ENCODE measurements around the gene SYNPO2.
"Not testable (repeated sequence)": the region's sequence is repeated elsewhere in the genome, so short reads cannot be mapped to it uniquely, and the experiment has no call there.

SYNPO2 gene

GRCh38 chr4:119030536-119030890, 141.9 kb downstream of the SYNPO2 start:
- Mint-ChIP-seq H3K4me3 (no peak overlapping the region), H3K9me3 (no peaks in the 10 kb centered on the region), H3K36me3 (no peaks in the 10 kb centered on the region), H3K27ac (no peak overlapping the region), H3K27me3 (no peaks in the 10 kb centered on the region), H3K4me1 (no peaks in the 10 kb centered on the region)
- ATAC-seq: no peak

DNA sequence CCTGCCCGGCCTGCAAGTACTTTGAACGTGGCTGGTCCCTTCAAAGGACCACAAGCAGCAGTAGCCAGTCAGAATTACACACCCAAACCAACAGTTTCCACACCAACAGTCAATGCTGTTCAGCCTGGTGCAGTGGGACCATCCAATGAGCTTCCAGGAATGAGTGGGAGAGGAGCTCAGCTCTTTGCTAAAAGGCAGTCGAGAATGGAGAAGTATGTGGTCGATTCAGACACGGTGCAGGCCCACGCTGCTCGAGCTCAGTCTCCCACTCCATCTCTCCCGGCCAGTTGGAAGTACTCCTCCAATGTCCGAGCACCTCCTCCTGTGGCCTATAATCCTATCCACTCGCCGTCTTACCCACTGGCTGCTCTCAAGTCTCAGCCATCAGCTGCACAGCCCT, 142.6 kb downstream of the SYNPO2 start:
- Mint-ChIP-seq H3K27me3 (no peaks in the 10 kb centered on the region), H3K27ac (no peak overlapping the region), H3K9me3 (no peaks in the 10 kb centered on the region), H3K4me1 (no peaks in the 10 kb centered on the region), H3K4me3 (no peak overlapping the region), H3K36me3 (no peaks in the 10 kb centered on the region)
- peak; percentile 13 for ATAC-seq

- Mint-ChIP-seq H3K4me1 (no peaks in the 10 kb centered on the region), H3K36me3 (no peaks in the 10 kb centered on the region), H3K27me3 (no peaks in the 10 kb centered on the region), H3K27ac (no peak overlapping the region), H3K4me3 (no peak overlapping the region), H3K9me3 (no peaks in the 10 kb centered on the region)
- ATAC-seq: no peak
Observed at GRCh38 chr4:119032921-119033685, 144.4 kb downstream of the SYNPO2 start.

GRCh38 chr4:119034276-119035008, 145.8 kb downstream of the SYNPO2 start:
- H3K9me3 Mint-ChIP-seq: no peaks in the 10 kb centered on the region
- no peaks in the 10 kb centered on the region for H3K4me1 Mint-ChIP-seq
- no peak for ATAC-seq
- H3K27me3 Mint-ChIP-seq: no peaks in the 10 kb centered on the region
- no peak overlapping the region for H3K27ac Mint-ChIP-seq
- H3K4me3 Mint-ChIP-seq: no peak overlapping the region
- H3K36me3 Mint-ChIP-seq: no peaks in the 10 kb centered on the region

DNA sequence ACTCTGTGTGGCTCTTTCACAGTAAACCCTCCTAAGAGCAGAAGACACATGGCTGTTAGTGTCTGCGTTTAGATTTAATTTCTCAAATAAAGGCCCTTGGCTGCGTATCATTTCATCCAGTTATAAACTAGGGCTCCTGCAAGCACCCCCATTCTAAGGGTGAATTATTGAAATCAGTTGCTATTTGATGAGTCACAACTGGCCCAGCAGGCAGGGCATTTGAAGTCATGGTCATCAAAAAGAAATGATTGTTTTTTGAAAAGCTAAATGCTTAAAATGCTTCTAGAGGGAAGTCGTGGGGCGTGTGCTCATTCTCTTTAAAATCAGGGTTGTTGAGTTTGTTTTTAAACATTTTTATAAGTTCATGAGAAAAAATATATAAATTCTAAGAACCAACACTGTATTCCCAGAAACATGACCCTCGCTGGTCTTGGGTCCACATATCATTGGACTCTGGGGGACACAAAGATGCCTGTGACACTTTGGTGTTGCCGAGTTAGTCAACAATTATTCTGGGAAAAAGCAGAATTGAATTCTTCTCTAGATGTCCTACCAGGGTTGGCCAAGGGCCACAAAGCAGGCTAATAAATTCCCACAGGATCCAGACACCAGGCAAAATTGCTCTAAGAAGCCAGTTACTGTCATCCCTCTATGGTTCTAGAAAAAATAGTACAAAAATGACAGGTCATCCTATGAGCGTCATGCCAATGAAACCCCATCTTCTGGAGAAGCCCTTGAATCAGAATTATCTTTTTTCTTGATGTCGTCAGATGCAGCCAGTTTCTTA, 147.5 kb downstream of the SYNPO2 start:
- H3K4me1 Mint-ChIP-seq: no peaks in the 10 kb centered on the region
- H3K36me3 Mint-ChIP-seq: no peaks in the 10 kb centered on the region
- H3K27me3 Mint-ChIP-seq: no peaks in the 10 kb centered on the region
- H3K4me3 Mint-ChIP-seq: no peak overlapping the region
- no peak for ATAC-seq
- no peaks in the 10 kb centered on the region for H3K9me3 Mint-ChIP-seq
- no peak overlapping the region for H3K27ac Mint-ChIP-seq

GRCh38 chr4:119037709-119038108, 149.1 kb downstream of the SYNPO2 start:
- Mint-ChIP-seq H3K27ac (no peak overlapping the region), H3K4me1 (no peaks in the 10 kb centered on the region), H3K27me3 (no peaks in the 10 kb centered on the region), H3K36me3 (no peaks in the 10 kb centered on the region), H3K9me3 (no peaks in the 10 kb centered on the region), H3K4me3 (no peak overlapping the region)
- no peak for ATAC-seq

DNA sequence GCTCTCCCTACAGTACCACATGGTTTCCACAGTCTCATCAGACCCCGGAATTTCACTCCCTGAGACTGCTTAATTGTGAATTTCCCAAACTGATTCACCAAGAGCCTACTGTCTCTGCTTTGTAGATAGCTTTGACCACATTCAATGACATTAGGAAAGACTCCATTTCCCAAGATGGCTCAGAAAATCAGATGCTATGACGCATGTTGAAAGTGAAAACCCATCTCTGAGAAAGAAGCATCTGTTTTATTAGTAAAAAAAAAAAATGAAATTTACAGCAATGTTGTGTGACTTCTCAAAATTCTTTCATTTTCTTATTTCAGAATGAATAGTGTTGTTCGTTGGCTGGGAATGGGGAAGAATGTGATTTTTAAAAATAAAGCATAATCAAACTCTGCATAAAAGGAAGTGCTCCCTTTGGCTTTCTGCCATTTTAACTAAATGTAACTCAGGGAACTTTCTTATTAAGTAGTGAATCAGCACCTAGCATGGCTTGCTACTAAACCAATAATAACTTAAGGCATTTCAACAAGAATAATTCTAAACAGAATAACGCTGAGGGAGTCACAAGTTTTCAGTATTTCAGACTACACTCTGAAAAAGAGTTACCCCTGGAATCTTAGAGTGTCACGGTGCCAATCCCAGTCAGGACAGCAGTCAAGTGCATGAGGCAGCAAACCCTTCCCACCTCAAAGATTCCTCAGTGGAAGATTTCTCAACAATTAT, 149.6 kb downstream of the SYNPO2 start:
- peaks cover 4% of the 10 kb centered on the region for H3K4me1 Mint-ChIP-seq
- no peak overlapping the region for H3K4me3 Mint-ChIP-seq
- no peak for ATAC-seq
- H3K9me3 Mint-ChIP-seq: no peaks in the 10 kb centered on the region
- no peaks in the 10 kb centered on the region for H3K36me3 Mint-ChIP-seq
- no peak overlapping the region for H3K27ac Mint-ChIP-seq
- H3K27me3 Mint-ChIP-seq: no peaks in the 10 kb centered on the region

- no peak for ATAC-seq
- Mint-ChIP-seq H3K27me3 (no peaks in the 10 kb centered on the region), H3K4me1 (peaks cover 4% of the 10 kb centered on the region), H3K27ac (no peak overlapping the region), H3K36me3 (no peaks in the 10 kb centered on the region), H3K9me3 (no peaks in the 10 kb centered on the region), H3K4me3 (no peak overlapping the region)
Observed at GRCh38 chr4:119039160-119039559, 150.5 kb downstream of the SYNPO2 start.

DNA sequence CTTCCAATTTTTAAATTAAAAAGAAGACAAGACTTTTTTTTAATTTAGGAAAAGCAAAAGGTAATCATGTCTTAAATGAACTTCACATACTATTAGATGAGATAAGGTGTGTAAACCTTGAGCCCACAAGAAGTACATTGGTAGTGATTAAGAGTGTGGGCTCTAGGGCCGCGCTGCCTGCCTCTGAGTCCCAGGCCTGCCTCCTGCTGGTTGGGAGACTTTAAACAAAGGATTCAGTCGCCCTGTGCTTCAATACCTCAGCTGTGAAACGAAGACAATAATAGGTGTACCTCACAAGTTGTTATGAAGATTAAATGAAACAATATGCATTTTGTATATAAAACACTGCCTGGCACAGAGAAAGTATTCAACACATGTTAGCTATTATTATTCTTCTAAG, 151.1 kb downstream of the SYNPO2 start:
- H3K9me3 Mint-ChIP-seq: no peaks in the 10 kb centered on the region
- H3K36me3 Mint-ChIP-seq: no peaks in the 10 kb centered on the region
- ATAC-seq: no peak
- no peak overlapping the region for H3K27ac Mint-ChIP-seq
- no peak overlapping the region for H3K4me3 Mint-ChIP-seq
- H3K4me1 Mint-ChIP-seq: peaks cover 4% of the 10 kb centered on the region
- no peaks in the 10 kb centered on the region for H3K27me3 Mint-ChIP-seq

DNA sequence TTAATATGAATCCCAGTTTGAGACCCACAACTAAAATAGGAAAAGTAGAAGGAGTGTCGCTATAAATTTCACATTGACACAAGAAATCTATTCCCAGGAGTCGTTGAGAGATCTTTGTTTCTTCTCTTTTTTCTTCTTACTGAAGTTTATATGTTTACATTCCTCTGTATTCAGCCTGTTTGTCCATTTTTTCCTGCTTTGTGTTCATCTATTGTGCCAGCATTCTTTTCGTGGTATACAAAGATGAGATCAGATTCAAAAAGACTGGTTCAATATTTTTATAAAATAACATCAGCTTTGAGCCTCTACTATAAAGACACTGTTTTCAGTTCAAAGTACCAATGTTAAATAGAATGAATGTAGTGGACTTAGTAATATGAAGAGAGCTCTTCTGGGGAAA, 151.6 kb downstream of the SYNPO2 start:
- Mint-ChIP-seq H3K4me3 (no peak overlapping the region), H3K27me3 (no peaks in the 10 kb centered on the region), H3K27ac (no peak overlapping the region), H3K36me3 (no peaks in the 10 kb centered on the region), H3K4me1 (peaks cover 4% of the 10 kb centered on the region), H3K9me3 (no peaks in the 10 kb centered on the region)
- ATAC-seq: no peak

DNA sequence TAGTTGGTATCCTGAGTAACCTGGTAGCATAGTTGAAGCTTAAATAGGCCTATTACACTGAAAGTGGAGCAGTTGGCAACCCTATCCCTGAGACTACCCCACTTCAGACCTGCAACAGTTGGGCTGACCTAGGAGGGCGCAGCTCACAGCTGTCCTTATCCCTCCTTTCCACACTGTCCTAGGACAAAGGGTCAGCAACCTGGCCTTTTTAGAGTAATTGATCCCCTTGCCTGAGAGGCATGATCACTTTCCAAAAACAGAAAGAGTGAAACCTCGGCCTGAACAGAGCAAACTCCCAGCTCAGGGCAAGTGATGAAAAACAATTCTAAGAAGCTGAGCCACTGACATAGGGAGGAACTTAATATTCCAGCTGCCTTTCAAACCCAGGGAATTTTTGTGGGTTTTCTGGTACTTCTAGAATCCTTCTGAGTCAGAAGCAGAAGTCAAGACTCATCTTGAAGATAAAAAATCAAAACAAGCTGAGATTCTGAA, 152.1 kb downstream of the SYNPO2 start:
- ATAC-seq: no peak
- Mint-ChIP-seq H3K36me3 (no peaks in the 10 kb centered on the region), H3K9me3 (no peaks in the 10 kb centered on the region), H3K27ac (no peak overlapping the region), H3K27me3 (no peaks in the 10 kb centered on the region), H3K4me3 (no peak overlapping the region), H3K4me1 (peaks cover 4% of the 10 kb centered on the region)

- no peaks in the 10 kb centered on the region for H3K9me3 Mint-ChIP-seq
- no peaks in the 10 kb centered on the region for H3K36me3 Mint-ChIP-seq
- no peak overlapping the region for H3K4me3 Mint-ChIP-seq
- no peaks in the 10 kb centered on the region for H3K27me3 Mint-ChIP-seq
- H3K27ac Mint-ChIP-seq: no peak overlapping the region
- peaks cover 4% of the 10 kb centered on the region for H3K4me1 Mint-ChIP-seq
- ATAC-seq: no peak
Observed at GRCh38 chr4:119041396-119041795, 152.7 kb downstream of the SYNPO2 start.

DNA sequence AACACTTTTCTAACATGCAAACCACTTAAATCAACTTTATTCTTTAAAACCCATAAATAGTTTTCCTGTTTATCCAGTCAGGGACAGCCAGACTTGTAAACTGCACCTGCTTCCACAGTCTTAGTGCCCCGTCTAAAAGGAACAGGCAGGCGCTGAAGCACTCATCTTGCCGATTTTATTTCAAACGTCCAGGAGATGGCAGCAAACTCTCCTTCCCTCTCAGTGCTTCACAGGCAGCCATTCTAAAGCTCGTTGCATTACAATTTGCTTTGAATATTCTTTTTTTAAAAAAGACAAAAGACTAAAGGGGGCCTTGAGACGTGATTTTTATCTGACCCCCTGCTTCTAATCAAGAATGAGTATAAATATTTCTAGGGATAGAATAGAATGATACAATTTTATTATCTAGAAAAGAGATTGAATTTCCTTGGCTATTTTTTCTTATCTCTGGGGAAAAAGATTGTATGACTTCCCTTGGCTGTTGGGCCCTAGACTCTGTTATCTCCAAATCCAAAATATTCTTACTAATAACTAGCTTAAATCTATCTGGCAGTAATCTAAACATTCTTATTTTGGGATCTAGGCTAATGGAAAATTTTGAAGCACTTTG, 153.4 kb downstream of the SYNPO2 start:
- peak; percentile 78 for ATAC-seq
- Mint-ChIP-seq H3K9me3 (no peaks in the 10 kb centered on the region), H3K4me1 (peaks cover 4% of the 10 kb centered on the region), H3K4me3 (no peak overlapping the region), H3K27me3 (no peaks in the 10 kb centered on the region), H3K27ac (no peak overlapping the region), H3K36me3 (no peaks in the 10 kb centered on the region)

DNA sequence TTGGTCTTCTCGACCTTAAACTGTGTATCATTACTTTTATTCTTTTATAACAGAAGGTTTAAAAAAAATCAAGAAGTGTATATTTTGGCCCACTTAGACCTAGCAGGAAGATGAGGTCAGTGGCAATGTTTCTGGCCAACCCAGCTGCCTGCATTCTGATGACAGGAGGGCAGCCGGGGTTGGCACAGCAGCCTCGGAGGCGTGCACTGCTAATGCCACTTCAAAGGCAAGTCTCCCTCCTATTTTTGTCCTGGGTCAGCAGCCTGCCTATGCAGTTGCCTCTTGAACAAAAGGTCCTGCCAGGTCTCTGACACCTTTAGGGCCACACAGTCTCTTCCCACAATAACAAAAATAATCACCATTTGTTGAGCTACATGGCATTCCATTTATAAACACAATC, 157.6 kb downstream of the SYNPO2 start:
- H3K4me1 Mint-ChIP-seq: peaks cover 4% of the 10 kb centered on the region
- no peak for ATAC-seq
- no peak overlapping the region for H3K4me3 Mint-ChIP-seq
- peaks cover 9% of the 10 kb centered on the region for H3K27me3 Mint-ChIP-seq
- H3K9me3 Mint-ChIP-seq: no peaks in the 10 kb centered on the region
- H3K27ac Mint-ChIP-seq: no peak overlapping the region
- no peaks in the 10 kb centered on the region for H3K36me3 Mint-ChIP-seq

DNA sequence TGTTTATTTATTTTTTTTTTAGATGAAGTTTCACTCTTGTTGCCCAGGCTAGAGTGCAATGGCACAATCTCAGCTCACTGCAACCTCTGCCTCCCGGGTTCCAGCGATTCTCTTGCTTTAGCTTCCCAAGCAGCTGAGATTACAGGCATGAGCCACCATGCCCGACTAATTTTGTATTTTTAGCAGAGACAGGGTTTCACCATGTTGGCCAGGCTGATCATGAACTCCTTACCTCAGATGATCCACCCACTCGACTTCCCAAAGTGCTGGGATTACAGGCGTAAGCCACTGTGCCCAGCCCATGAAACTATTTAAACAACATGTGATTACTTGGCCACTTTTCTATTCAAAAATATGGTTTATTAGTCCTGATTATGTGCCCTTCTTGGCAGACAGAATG, 158.4 kb downstream of the SYNPO2 start:
- H3K27ac Mint-ChIP-seq, H3K27me3 Mint-ChIP-seq, ATAC-seq, H3K4me1 Mint-ChIP-seq, H3K36me3 Mint-ChIP-seq, H3K4me3 Mint-ChIP-seq, H3K9me3 Mint-ChIP-seq: not testable (repeated sequence)
